Epithelial cell of prostate (primary cell): ENCODE data around the gene DNAJC8.

ENCODE experiments used
- DNase-seq: peaks from one replicate; pipeline ENCODE4 v3.0.0-alpha.2; 2011; ENCODE audit warnings: low read depth, low spot score
- H3K27ac ChIP-seq: fragments of 450-650 bp; 2 replicates; pipeline ENCODE4 v1.5.1; 2017; ENCODE audit warnings: mild to moderate bottlenecking

The DNAJC8 gene

DNA sequence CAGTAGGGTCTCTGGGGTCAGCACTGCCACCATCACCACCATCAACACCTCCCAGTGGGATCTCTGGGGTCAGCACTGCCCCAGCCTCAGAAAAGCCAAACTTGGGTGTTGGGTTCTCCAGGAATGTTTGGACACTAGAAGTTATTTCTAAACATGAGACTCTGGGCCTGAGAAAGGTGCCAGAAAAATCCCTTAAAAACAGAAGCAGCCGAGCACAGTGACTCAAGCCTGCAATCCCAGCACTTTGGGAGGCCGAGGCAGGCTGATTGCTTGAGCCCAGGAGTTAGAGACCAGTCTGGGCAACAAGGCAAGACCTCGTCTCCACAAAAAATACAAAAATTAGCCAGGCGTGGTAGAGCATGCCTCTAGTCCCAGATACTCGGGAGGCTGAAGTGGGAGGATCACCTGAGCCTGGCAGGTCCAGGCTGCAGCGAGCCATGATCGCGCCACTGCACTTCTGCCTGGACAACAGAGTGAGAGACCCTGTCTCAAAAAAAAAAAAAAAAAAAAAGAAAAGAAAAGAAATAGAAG lies 56.8 kb downstream of the DNAJC8 start:
- H3K27ac ChIP-seq = no peak overlapping the region
- no peak for DNase-seq

DNA sequence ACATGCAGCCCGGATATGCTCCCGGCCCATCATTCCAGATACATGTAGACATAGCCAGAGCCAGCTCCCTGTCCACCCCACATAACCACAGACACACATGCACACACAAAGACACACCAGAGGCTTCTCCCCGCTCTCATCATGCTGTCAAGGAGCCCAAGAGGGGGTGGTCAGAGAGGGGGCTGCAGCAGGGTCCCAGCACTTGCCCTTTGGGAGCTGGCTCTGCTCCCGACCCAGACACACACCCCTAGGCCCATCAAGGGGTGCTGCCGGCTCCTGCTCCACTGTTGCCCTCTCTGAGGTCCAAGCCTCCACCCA lies 58.9 kb downstream of the DNAJC8 start:
- DNase-seq = no peak
- no peak overlapping the region for H3K27ac ChIP-seq

DNA sequence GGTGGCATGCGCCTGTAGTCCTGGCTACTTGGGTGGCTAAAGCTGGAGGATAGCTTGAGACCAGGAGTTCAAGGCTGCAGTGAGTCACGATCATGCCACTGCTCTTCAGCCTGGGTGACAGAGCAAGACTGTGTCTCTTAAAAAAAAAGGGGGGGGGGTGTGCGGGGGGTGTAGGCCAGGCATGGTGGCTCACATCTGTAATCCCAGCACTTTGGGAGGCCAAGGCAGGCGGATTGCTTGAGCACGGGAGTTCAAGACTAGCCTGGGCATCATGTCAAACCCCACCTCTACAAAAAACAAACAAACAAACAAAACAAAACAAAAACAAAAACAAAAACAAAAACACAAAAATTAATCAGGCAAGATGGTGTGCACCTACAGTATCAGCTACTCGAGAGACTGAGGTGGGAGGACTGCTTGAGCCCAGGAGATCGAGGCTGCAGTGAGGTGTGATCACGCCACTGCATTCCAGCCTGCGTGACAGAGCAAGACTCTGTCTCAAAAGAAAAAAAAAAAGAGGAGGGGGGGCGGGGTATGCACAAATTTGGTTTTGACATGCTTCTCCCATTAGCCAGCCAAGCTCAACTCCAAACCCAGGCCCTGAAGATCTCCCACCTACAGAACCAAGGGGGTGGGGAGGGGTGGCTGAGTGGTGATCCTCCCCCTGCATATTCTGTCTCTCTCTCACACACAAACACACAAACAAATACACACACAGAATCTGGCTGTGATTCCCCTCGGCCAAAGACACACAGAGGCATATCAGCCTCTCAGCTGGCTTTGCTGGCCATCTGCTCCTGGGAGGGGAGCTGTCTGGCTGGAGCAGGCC lies 59.5 kb downstream of the DNAJC8 start:
- DNase-seq = no peak
- H3K27ac ChIP-seq = peak overlapping the region; percentile 78

DNA sequence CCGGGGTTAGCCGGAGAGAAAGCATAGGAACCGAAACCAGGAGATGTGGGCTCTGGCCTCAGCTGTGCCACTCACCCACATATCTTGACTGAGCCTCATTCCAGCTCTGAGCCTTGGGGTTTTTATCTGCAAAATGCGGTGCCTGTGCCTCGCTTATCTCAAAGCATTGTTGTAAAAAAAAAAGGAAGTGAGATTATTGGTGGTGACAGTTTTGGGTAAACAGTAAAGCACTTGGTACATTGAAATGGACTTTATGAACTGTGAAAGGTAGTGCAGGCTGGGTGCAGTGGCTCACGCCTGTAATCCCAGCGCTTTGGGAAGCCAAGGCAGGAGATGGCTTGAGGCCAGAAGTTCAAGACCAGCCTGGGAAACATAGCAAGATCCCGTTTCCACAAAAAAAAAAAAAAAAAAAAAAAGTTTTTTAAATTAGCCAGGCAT lies 60.1 kb downstream of the DNAJC8 start:
- peak overlapping the region; percentile 78 for H3K27ac ChIP-seq
- no peak for DNase-seq

DNA sequence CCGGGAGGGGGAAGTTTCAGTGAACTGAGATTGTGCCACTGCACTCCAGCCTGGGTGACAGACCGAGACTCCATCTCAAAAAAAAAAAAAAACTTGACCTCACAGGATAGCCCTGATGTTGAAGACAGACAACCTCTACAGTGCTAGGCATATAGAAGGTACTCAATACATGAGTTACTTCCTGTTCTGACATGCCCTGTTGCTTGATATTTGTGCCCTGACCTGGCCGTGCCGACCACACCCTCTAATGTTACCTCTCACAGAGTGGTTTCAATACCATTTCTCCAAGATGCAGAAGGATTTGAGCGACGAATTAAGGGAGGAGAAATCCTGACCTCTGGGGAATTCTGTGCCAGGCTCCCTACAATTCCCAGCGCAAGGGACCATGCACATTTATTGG lies 61.6 kb downstream of the DNAJC8 start:
- H3K27ac ChIP-seq = peak overlapping the region; percentile 78
- no peak for DNase-seq

DNA sequence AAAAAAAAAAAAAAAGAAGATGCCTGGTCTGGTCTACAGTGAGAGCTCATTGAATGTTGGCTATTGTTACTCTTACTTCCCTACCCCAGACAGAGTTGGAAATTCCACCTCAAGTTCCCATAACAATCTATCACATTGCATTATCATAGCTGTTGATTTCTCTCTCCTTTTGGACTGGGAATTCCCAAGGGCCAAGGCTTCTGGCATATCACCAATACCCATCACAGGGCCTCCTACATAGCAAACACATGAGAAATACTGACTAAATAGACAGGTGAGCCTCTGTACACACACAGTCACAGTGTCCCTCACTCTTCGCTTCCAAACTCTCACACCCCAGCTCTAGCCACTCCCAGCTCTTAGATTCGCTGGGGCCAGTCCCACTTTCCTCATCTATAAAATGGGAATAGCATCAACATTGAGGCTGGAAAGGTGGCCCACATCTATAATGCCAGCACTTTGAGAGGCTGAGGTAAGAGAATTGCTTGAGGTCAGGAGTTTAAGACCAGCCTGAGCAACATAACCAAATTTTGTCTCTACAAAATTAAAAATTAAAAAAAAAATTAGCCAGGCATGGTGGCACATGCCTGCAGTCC lies 62.7 kb downstream of the DNAJC8 start:
- peak; percentile 69 for DNase-seq
- H3K27ac ChIP-seq = peak overlapping the region; percentile 78

DNA sequence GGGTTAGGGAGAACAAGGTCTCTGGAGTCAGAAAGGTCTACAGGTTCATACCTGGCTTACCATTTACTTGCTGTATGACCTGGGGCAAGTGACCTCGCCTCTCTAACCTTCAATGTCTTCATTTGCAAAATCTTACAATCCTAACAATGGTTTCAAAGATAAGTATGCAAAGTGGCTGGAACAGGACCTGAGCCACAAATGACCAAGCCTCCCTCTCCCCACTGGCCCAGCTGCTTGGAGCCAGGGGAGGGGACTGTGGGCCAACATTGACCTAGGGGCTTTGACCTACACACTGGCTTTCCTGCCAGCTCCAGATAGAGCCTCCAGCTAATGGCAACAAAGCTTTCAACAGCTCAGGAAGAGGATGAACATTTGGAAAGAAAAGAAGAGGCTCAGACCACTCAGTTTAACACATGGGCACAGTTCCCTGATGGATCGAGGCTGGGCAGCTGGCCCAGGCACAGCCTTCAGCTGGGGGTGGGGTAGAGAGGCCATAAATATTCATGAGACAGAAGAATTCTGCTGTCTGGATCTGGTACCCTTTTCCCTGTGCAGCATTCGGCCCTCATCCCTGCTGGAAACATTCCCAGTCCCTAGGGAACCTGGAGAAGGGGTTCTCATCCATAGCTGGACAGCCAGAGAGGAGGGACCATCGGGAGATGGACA lies 69.2 kb downstream of the DNAJC8 start:
- peak overlapping the region; percentile 91 for H3K27ac ChIP-seq
- DNase-seq = no peak

DNA sequence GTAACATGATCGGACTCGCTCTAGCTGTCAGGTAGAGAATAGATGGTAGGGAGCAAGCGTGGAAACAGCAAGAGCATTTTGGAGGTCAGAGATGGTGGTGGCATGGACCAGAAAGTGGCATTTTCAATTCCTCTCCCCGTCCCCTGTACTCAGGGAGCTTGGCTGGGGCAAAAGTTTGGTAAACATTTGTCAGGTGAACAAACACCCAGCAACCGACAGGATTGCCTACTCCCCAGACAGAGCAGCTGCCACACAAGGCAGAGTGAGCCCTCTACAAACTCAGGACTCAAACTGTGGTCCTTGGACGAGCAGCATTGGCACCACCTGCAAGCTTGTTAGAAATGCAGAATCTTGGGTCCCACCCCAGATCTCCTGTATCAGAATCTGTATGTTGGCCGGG lies 70.7 kb downstream of the DNAJC8 start:
- no peak for DNase-seq
- peak overlapping the region; percentile 91 for H3K27ac ChIP-seq

DNA sequence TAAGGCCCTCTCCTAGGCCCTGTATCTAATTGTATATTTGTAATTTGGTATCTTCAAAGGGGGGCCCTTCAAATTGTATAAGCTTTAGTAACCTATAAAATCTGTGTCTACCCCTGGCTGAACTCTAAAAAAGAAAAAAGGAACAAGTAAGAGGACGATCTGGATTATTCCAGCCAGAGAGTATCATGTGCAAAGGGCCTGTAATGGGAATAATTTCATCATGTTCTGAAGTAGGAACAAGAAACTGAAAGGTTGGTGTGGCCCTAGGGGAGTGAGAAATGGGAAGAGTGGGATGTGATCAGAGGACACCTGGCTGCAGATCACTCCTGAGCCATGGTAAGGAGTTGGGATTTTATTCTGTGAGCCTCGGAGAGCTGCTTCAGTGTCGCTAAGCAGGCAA lies 71.1 kb downstream of the DNAJC8 start:
- peak overlapping the region; percentile 91 for H3K27ac ChIP-seq
- DNase-seq = no peak

DNA sequence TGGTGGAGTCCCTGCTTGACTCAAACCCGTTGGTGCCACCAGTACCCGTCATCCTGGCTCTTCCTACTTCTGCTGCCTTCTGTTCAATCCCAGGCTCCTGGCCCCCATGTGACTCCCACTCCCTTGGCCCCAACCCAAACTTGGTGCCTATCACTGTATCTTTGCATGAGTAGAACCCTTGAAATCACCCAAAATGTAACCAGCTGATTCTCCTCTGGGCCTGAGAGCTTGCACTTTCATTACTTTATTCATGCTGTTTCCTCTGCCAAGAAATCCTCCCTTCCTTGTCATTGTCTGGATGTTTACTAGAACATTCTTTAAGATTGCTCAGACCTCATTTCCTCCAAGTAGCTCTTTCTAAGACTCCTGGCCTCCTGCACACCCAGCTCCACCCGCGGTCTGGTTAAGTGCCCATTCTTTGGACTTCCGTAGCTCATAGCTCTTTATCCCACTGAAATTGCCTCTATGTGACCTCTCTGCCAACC lies 72.0 kb downstream of the DNAJC8 start:
- H3K27ac ChIP-seq = peak overlapping the region; percentile 91
- DNase-seq = peak; percentile 57

DNA sequence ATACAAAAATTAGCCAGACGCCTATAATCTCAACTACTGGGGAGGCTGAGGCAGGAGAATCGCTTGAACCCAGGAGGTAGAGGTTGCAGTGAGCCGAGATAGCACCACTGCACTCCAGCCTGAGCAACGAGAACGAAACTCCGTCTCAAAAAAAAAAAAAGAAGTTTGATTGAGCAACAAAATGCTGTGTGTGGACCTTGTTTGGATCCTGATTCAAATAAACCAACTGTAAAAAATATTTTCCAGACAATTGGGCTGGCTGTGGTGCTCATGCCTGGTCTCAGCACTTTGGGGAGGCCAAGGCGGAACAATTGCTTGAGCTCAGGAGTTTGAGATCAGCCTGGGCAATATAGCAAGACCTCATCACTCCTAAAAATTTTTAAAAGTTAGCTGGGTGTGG lies 73.1 kb downstream of the DNAJC8 start:
- DNase-seq = no peak

DNA sequence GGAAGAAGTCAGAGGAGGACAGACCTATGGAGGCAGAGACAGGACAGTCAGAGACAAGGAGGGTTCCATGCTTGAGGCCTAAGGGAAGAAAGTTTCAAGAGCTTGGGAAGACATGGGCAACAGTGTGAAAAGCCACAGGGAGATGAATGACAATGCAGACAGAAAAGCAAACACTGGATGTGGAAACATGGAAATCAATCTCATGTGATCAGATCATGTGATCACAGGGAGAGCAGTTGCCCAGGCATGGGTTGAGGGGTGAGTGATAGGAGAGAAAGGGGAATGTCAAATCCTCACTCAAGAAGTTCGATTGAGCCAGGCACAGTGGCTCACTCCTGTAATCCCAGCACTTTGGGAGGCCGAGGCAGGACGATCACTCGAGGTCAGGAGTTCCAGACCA lies 73.6 kb downstream of the DNAJC8 start:
- no peak overlapping the region for H3K27ac ChIP-seq
- no peak for DNase-seq

More for the DNA sequence above, 73.1 kb downstream of the DNAJC8 start:
- H3K27ac ChIP-seq = peak overlapping the region; percentile 91

DNA sequence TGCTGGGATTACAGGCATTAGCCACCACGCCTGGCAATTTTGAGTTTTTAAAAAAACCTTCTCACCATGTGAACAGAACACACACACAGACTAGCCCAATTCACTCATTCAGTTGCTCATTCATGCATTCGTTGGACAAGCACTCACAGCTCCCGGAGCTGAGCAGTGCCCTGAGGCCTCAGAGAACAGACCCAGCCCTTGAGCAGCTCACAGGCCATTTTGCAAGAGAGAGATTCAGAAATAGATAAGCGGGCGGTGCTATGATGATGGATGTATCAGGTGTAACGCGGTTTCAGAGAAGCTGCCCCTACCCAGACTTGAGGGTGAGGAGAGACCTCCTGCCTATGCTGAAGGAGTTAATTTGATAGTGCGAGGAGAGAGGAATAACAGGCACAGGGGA lies 74.9 kb downstream of the DNAJC8 start:
- peak overlapping the region; percentile 43 for H3K27ac ChIP-seq
- peak; percentile 63 for DNase-seq

DNA sequence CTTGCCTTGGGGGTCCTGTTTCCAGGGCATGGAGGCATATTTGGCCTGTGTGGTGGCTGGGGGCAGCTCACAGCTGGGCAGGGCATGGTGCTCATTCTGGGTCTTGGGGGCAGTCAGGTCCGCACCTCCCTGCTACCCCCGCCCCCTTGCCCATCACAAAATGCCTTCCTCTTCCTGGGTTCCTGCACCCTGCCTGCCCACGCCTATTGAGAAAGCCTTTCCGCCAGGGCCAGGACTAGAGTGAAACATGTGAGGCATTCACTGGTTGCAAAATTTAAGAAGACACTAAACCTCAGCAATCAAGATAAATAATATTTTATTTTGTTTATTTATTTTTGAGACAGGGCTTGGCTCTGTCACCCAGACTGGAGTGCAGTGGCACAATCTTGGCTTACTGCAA lies 76.0 kb downstream of the DNAJC8 start:
- no peak for DNase-seq
- H3K27ac ChIP-seq = no peak overlapping the region

DNA sequence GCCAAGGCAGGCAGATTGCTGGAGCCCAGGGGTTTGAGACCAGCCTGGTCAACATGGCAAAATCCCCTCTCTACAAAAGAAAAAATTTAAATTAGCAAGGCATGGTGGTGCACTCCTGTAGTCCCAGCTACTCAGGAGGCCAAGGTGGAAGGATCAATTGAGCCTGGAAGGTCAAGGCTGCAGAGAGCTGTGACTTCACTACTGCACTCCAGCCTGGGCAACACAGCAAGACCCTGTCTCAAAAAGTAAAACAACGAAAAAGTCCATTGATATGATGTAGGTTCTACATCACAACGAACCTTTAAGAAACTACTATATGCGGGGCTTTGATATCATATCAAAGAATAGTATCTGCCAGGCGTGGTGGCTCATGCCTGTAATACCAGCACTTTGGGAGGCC lies 77.2 kb downstream of the DNAJC8 start:
- no peak for DNase-seq
- H3K27ac ChIP-seq = no peak overlapping the region

DNA sequence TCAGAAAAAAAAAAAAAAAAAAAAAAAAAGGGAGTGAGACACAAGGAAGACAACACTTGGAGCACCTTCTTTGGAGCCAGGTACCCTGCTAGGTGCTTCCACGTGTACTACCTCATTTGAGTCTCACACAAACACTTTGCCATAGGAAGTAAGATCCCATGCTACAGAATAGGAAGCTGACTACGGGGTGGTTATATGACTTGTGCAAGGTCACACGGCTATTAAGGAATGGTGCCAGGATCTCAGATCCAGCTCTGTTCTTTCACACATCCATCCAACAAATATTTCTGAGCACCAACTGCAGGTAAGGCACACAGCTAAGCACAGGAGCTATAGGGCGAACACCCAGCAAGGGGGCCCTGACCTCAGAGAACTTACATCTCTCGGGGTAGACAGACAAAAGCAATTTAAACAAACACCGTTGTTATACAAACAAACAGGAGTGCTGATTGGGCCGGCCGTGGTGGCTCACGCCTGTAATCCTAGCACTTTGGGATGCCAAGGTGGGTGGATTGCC lies 78.7 kb downstream of the DNAJC8 start:
- no peak overlapping the region for H3K27ac ChIP-seq
- DNase-seq = no peak
